Stomach (tissue), 9 donors: ENCODE data around the gene ATF7. TPM values are rescaled to one million over a fixed set of nuclear protein-coding genes. Genes with fewer than 3 reads are reported as not detected.

ENCODE experiments used
- DNase-seq, 2 donors: peaks; one replicate each; pipeline versions ENCODE4 v3.0.0 to v3.0.0-alpha.2; 2013 to 2019
- H3K27ac ChIP-seq, 5 donors: fragments of 200-600 bp in 4 of 5; sonication (generic) in 4 of 5; one replicate each; pipeline ENCODE4 v1.5.1; 2013 to 2019; ENCODE audit warnings: mild to moderate bottlenecking in 1 of 5, moderate library complexity in 1 of 5
- H3K27me3 ChIP-seq, 3 donors: fragments of 200-600 bp; sonication (generic); one replicate each; pipeline ENCODE4 v1.5.1; 2017 to 2019; ENCODE audit warnings: mixed run types in 1 of 3
- H3K36me3 ChIP-seq, 4 donors: fragments of 200-600 bp; sonication (generic); 1 replicate in 3 of 4; 2 replicates in 1 of 4; pipeline ENCODE4 v1.5.1; 2016 to 2019
- H3K4me1 ChIP-seq, 4 donors: fragments of 200-600 bp; sonication (generic); one replicate each; pipeline ENCODE4 v1.5.1; 2016 to 2019
- H3K4me3 ChIP-seq, 4 donors: fragments of 200-600 bp; sonication (generic) in 3 of 4; one replicate each; pipeline ENCODE4 v1.5.1; 2016 to 2019; ENCODE audit warnings: mild to moderate bottlenecking in 1 of 4
- H3K9me3 ChIP-seq, 4 donors: fragments of 200-600 bp; sonication (generic); one replicate each; pipeline ENCODE4 v1.5.1; 2016 to 2019
- EP300 ChIP-seq: sonication (generic); formaldehyde crosslinking; IDR thresholded peaks from one replicate; pipeline ENCODE4 v1.6.1; 2017; ENCODE audit warnings: antibody characterized with exemption
- POLR2A ChIP-seq, 4 donors: fragments of 450-650 bp; IDR thresholded peaks; one replicate each; pipeline ENCODE4 v1.6.1; 2016; ENCODE audit warnings: antibody characterized with exemption in 4 of 4, control low read depth in 2 of 4, mild to moderate bottlenecking in 1 of 4, moderate library complexity in 1 of 4
- POLR2AphosphoS5 ChIP-seq, 3 donors: sonication (generic); formaldehyde crosslinking; IDR thresholded peaks; one replicate each; pipeline ENCODE4 v1.6.1; 2016; ENCODE audit warnings: antibody characterized with exemption in 3 of 3
- WGBS, 5 donors: extraction: QIAGEN DNeasy Blood & Tissue Kit in 3 of 5; methylation state at CpG; one replicate each; pipeline versions ENCODE4 v1.1.5 to v1.1.7; 2013 to 2018; 5-methylcytosine and 5-hydroxymethylcytosine counted together
- intact Hi-C: fragments of 100-400 bp; cut with DNase I; formaldehyde crosslinking; loops from one replicate; pipeline ENCODE4 v1.15.1; 2023; ENCODE audit warnings: low total_unique reads
- polyA plus RNA-seq, 3 donors: library from polyadenylated mRNA; stranded (reverse); fragments of 200-250 nt; gene quantifications; one replicate each; pipeline ENCODE4 v1.2.3, GENCODE V29; 2013
- total RNA-seq, 5 donors: library from RNA; depleted of rRNA; stranded (reverse); fragments of >200 nt; gene quantifications; one replicate each; pipeline versions ENCODE4 v1.1.0 to v1.2.3, GENCODE V29; 2014 to 2016
- TF ChIP-seq, protein P1 (sequence below), 7 experiments: fragments of 450-650 bp in 4 of 7; fragments of 200-600 bp in 3 of 7; sonication (generic) in 3 of 7; IDR thresholded peaks; one replicate each; pipeline ENCODE4 v1.5.1; 2016 to 2019; ENCODE audit warnings: antibody characterized with exemption in 7 of 7, control low read depth in 2 of 7, mild to moderate bottlenecking in 1 of 7
- donor health status: healthy with polysubstance abuse.
- donor health status: Bipolar disorder and iron deficiency.
- donor health status: healthy.

The ATF7 gene
- total and polyA plus RNA-seq, 8 donors: 9.0 to 93.4 (median 16.3) TPM

DNA sequence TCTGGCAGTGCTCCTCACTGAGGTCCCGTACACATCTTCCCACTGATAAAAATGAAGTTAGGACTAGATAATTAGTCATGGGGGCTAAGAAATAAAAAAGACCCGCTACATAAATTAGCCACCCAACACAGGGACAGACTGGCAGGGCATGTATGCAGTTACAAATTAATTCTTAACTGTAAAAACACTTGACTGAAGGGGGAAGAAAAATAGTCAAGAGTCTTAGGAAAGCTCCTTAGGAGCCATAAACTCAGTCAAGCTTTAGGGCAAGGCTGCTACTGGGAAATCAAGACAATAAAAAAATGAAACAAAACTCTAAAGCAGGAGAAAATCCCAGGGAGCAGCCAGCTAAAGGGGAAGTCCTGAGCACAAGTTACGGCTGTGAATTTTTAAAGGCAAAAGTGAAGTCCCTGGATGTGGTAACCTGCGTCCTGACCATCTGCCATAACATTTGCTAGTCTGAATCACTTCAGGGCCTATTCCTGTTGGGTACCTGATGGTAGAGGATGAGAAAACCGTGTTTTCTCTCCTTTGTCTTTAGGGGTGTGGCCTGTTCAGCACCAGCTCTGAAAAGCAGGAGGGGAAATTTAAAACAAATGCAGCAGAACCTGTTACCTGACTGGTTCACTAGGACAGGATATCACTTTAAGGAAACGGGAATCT, 111.4 kb downstream of the ATF7 start:
- no peak overlapping the region for H3K27ac ChIP-seq

DNA sequence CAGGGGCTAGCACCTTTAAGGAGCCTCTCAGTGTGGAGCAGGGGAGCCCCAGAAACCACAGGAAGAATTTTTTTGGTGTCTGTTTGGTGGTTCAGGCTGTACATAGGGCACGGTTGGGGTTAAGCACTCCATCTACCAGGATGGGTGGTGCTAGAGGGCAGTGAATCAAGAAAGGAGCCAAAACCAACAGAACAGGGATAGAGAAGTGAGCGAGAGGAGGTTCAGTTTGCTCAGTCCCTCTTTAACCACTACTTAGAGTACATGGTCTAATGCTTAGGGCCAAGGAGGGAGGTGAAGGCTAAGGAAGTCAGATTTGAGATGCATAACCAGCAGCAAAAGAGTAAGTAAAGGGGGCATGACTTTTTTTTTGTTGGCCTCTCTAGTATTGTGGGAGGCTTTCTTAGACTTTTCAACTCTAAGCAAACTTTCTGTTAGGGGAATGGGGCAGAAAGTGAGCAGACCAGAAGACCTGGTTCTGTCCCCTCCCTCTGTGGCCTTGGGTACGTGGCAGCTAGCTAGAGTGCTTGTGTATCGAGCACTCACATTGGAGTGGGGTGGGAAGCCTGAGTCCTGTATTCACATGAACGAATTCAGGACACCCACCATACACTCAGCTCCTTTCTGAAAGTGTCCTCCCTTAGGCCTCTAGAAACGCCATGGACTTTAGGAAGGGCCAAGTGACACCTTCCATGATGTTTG, 112.3 kb downstream of the ATF7 start:
- intact Hi-C loops: loop anchor here (10.0 kb wide), 1 partner anchor 49 kb away; no protein-coding TSS in a partner anchor
- Histone ChIP-seq H3K9me3 (no peaks in the 10 kb centered on the region), H3K36me3 (peaks cover 52 to 94% (median 92%) of the 10 kb centered on the region in 4 donors), H3K4me1 (peaks cover 0 to 2% (median under 1%) of the 10 kb centered on the region in 4 donors), H3K27ac (peak overlapping the region in 1 of 5 donors; percentile 4), H3K27me3 (no peaks in the 10 kb centered on the region), H3K4me3 (no peak overlapping the region)
- no peak for DNase-seq
- 42 to 67% (median 54%) methylated on average over 5 to 6 of the region's 6 CpGs for WGBS, 5 donors
- TF ChIP-seq POLR2AphosphoS5 (IDR thresholded peaks at IDR 0.05) (no peak), POLR2A (IDR thresholded peaks at IDR 0.05) (no peak), EP300 (no peak)
- TF ChIP-seq, protein P1, sequence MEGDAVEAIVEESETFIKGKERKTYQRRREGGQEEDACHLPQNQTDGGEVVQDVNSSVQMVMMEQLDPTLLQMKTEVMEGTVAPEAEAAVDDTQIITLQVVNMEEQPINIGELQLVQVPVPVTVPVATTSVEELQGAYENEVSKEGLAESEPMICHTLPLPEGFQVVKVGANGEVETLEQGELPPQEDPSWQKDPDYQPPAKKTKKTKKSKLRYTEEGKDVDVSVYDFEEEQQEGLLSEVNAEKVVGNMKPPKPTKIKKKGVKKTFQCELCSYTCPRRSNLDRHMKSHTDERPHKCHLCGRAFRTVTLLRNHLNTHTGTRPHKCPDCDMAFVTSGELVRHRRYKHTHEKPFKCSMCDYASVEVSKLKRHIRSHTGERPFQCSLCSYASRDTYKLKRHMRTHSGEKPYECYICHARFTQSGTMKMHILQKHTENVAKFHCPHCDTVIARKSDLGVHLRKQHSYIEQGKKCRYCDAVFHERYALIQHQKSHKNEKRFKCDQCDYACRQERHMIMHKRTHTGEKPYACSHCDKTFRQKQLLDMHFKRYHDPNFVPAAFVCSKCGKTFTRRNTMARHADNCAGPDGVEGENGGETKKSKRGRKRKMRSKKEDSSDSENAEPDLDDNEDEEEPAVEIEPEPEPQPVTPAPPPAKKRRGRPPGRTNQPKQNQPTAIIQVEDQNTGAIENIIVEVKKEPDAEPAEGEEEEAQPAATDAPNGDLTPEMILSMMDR (IDR thresholded peaks at IDR 0.05): no peak

More for the DNA sequence above, 111.4 kb downstream of the ATF7 start:
- no peaks in the 10 kb centered on the region for H3K9me3 ChIP-seq
- H3K36me3 ChIP-seq: peaks cover 60 to 100% (median 100%) of the 10 kb centered on the region in 4 donors
- H3K4me1 ChIP-seq: no peaks in the 10 kb centered on the region
- 66 to 79% (median 71%) methylated on average over 6 of the region's 6 CpGs for WGBS, 5 donors
- no peak for TF ChIP-seq POLR2AphosphoS5 (IDR thresholded peaks at IDR 0.05)
- no peak for TF ChIP-seq EP300
- no peak for TF ChIP-seq POLR2A (IDR thresholded peaks at IDR 0.05)
- TF ChIP-seq, protein P1 (IDR thresholded peaks at IDR 0.05): no peak
- no peak overlapping the region for H3K4me3 ChIP-seq
- no peak for DNase-seq
- no peaks in the 10 kb centered on the region for H3K27me3 ChIP-seq
- intact Hi-C loops: loop anchor here (10.0 kb wide), 1 partner anchor 50 kb away; no protein-coding TSS in a partner anchor

DNA sequence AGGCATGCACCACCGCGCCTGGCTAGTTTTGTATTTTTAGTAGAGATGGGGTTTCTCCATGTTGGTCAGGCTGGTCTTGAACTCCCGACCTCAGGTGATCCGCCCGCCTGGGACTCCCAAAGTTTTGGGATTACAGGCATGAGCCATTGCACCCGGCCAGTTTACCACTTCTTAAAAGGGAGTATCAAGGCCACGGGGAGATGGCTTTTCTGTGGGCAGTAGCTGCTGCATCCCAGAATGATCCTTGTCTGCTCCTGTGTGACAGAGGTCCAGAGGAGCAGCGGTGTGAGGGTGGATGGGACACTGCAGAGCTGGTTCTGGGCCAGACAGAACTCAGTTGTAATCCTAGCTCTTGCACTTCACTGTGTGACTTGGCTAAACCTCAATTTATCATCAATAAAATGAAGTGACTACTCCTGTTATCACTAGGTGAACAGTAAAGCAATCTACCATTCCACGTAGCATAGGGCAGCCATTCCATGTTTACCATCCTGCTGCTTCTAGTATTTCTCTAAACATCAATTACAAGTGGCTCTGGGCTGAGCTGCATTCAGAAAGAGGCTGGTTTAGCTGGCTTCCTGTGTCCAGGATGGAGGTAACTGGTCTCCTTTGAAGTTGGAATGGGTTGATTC, 115.9 kb downstream of the ATF7 start:
- Histone ChIP-seq H3K9me3 (no peaks in the 10 kb centered on the region), H3K27ac (no peak overlapping the region), H3K27me3 (no peaks in the 10 kb centered on the region), H3K4me3 (no peak overlapping the region), H3K36me3 (peaks cover 32 to 84% (median 81%) of the 10 kb centered on the region in 4 donors), H3K4me1 (peaks cover 0 to 14% (median 9%) of the 10 kb centered on the region in 4 donors)
- no peak for DNase-seq
- no peak for TF ChIP-seq POLR2A (IDR thresholded peaks at IDR 0.05)
- no peak for TF ChIP-seq POLR2AphosphoS5 (IDR thresholded peaks at IDR 0.05)
- TF ChIP-seq, protein P1 (IDR thresholded peaks at IDR 0.05): no peak
- TF ChIP-seq EP300: no peak
- 82 to 89% (median 83%) methylated on average over 9 of the region's 9 CpGs for WGBS, 5 donors
- intact Hi-C loops: loop anchor here (10.0 kb wide), 1 partner anchor 45 kb away; no protein-coding TSS in a partner anchor

- Histone ChIP-seq H3K27me3 (no peaks in the 10 kb centered on the region), H3K4me1 (peaks cover 0 to 17% (median 11%) of the 10 kb centered on the region in 4 donors), H3K9me3 (no peaks in the 10 kb centered on the region), H3K27ac (peak overlapping the region in 3 of 5 donors; percentile 46 to 64 (median 60)), H3K4me3 (no peak overlapping the region), H3K36me3 (peaks cover 24 to 84% (median 80%) of the 10 kb centered on the region in 4 donors)
- intact Hi-C loops: no loop called here
- WGBS, 5 donors: 26 to 32% (median 30%) methylated on average over 7 of the region's 7 CpGs
- DNase-seq: peak; percentile 90 to 94
- TF ChIP-seq POLR2A (IDR thresholded peaks at IDR 0.05): no peak
- TF ChIP-seq, protein P1 (IDR thresholded peaks at IDR 0.05): peak in 5 of 7 experiments; percentile 77 to 88 (median 86)
- TF ChIP-seq POLR2AphosphoS5 (IDR thresholded peaks at IDR 0.05): peak in 2 of 3 donors; percentile 43 to 80
- TF ChIP-seq EP300: no peak
Measured at GRCh38 chr12:53508534-53509170, 117.5 kb downstream of the ATF7 start.
